GM12878 (cell line): ENCODE measurements around the gene GDNF. TPM values are rescaled to one million over a fixed set of nuclear protein-coding genes. Genes with fewer than 3 reads are reported as not detected.

Source experiments
- ATAC-seq: fragments of 200-7000 bp; cut with Tn5 transposase; 3 replicates; pipeline ENCODE4 v1.9.1; 2020; ENCODE audit warnings: mild to moderate bottlenecking, moderate library complexity
- BruUV-seq: library from RNA; stranded (reverse); fragments of 400-500 nt; replicated peaks from 2 replicates; lab custom pipeline; 2021; lab: Mats Ljungman, UMichigan
- CTCF ChIA-PET: fragments of 300-600 bp; sonication (Branson Sonifier 250); formaldehyde crosslinking; extraction: SDS; loops from one replicate; lab custom pipeline; 2021; ENCODE audit warnings: inconsistent platforms; lab: Yijun Ruan, JAX
- POLR2A ChIA-PET: fragments of 350-600 bp; formaldehyde crosslinking; extraction: SDS; loops from one replicate; lab custom pipeline; 2021; ENCODE audit warnings: inconsistent platforms; lab: Charles Lee
- RAD21 ChIA-PET: fragments of 300-600 bp; sonication (Branson Sonifier 250); formaldehyde crosslinking; loops from one replicate; lab custom pipeline; 2023; ENCODE audit warnings: antibody characterized with exemption; ENCODE audit not compliant: unreplicated experiment; lab: Charles Lee
- SMC1A ChIA-PET: fragments of 300-600 bp; sonication (Branson Sonifier 250); formaldehyde crosslinking; loops from one replicate; lab custom pipeline; 2023; ENCODE audit not compliant: unreplicated experiment, uncharacterized antibody; lab: Charles Lee
- DNase-seq: peaks from one replicate; pipeline ENCODE4 v3.0.0-alpha.2; 2011; ENCODE audit warnings: low read depth, low spot score
- FAIRE-seq: peaks from 3 replicates; lab custom pipeline; 2011; peaks lifted over from hg19 to GRCh38; lab: Jason Lieb, UNC
- H2AFZ ChIP-seq: 2 replicates; pipeline ENCODE4 v1.6.0; 2011; ENCODE audit warnings: low read depth, low read length, control low read depth; ENCODE audit not compliant: control insufficient read depth
- H3K27ac ChIP-seq: 2 replicates; pipeline ENCODE4 v1.5.1; 2011; ENCODE audit warnings: control low read depth; ENCODE audit not compliant: control insufficient read depth, insufficient read depth
- H3K27me3 ChIP-seq, 2 experiments: replicated peaks in 1 of 2; 2 replicates each; pipeline versions ENCODE4 v1.6.0 to v1.6.1; 2011; ENCODE audit warnings: low read length in 1 of 2; ENCODE audit not compliant: control insufficient read depth in 2 of 2, insufficient read depth in 2 of 2
- H3K36me3 ChIP-seq, 2 experiments: 2 replicates each; pipeline ENCODE4 v1.5.1; 2011; ENCODE audit warnings: low read length in 1 of 2; ENCODE audit not compliant: control insufficient read depth in 2 of 2, insufficient read depth in 2 of 2
- H3K4me1 ChIP-seq: 2 replicates; pipeline ENCODE4 v1.6.1; 2011; ENCODE audit warnings: mild to moderate bottlenecking, low read length, moderate library complexity, mixed read lengths; ENCODE audit not compliant: control insufficient read depth, insufficient read depth
- H3K4me2 ChIP-seq: 2 replicates; pipeline ENCODE4 v1.6.0; 2011; ENCODE audit warnings: control low read depth; ENCODE audit not compliant: control insufficient read depth, insufficient read depth
- H3K4me3 ChIP-seq: fragments of 200-600 bp; sonication (generic); 2 replicates; pipeline ENCODE4 v1.5.1; 2016
- H3K79me2 ChIP-seq: 2 replicates; pipeline ENCODE4 v1.6.0; 2011; ENCODE audit warnings: low read length; ENCODE audit not compliant: control insufficient read depth, insufficient read depth
- H3K9ac ChIP-seq: 2 replicates; pipeline ENCODE4 v1.8.0; 2011; ENCODE audit warnings: low read length, control low read depth, mixed read lengths; ENCODE audit not compliant: control insufficient read depth, insufficient read depth
- H3K9me3 ChIP-seq: replicated peaks from 3 replicates; pipeline ENCODE4 v1.5.1; 2011; ENCODE audit warnings: mild to moderate bottlenecking, low read length; ENCODE audit not compliant: control insufficient read depth, insufficient read depth
- H4K20me1 ChIP-seq: 2 replicates; pipeline ENCODE4 v1.6.0; 2011; ENCODE audit not compliant: control insufficient read depth, insufficient read depth
- IRF5 ChIP-seq: fragments of 450-650 bp; IDR thresholded peaks from 2 replicates; pipeline ENCODE4 v1.6.1; 2017; ENCODE audit warnings: borderline replicate concordance
- LARP7 ChIP-seq: fragments of 450-650 bp; IDR thresholded peaks from 2 replicates; pipeline ENCODE4 v1.6.1; 2017; ENCODE audit warnings: mild to moderate bottlenecking
- RFX5 ChIP-seq: IDR thresholded peaks from 2 replicates; pipeline ENCODE4 v1.6.1; 2011; ENCODE audit warnings: low read depth, low read length, improper control_type of control experiment
- ZBTB33 ChIP-seq: fragments of 450-650 bp; IDR thresholded peaks from 2 replicates; pipeline ENCODE4 v1.6.1; 2017; ENCODE audit warnings: mild to moderate bottlenecking
- ZNF207 ChIP-seq: fragments of 450-650 bp; IDR thresholded peaks from 2 replicates; pipeline ENCODE4 v1.6.1; 2014; ENCODE audit warnings: antibody characterized with exemption, mild to moderate bottlenecking, borderline replicate concordance
- ZNF384 ChIP-seq: IDR thresholded peaks from 2 replicates; pipeline ENCODE4 v1.6.1; 2012; ENCODE audit warnings: low read depth, mild to moderate bottlenecking, low read length, improper control_type of control experiment, borderline replicate concordance
- WGBS: methylation state at CpG from one replicate; pipeline ENCODE4 v1.1.6; 2016; ENCODE audit warnings: low lambda C conversion rate; ENCODE audit not compliant: insufficient replicate concordance, insufficient coverage; ENCODE audit errors: missing lambda C conversion rate; 5-methylcytosine and 5-hydroxymethylcytosine counted together
- in situ Hi-C: fragments of 300-500 bp; cut with MboI; formaldehyde crosslinking; loops from 9 replicates; pipeline ENCODE4 v1.14.3; 2018; ENCODE audit warnings: mixed read lengths
- intact Hi-C: fragments of 100-400 bp; cut with micrococcal nuclease; formaldehyde crosslinking; loops from one replicate; pipeline ENCODE4 v1.14.2; 2022; ENCODE audit not compliant: unreplicated experiment
- polyA plus RNA-seq, 11 experiments: library from polyadenylated mRNA; depleted of rRNA in 4 of 11; unstranded in 6 of 11; stranded (reverse) in 5 of 11; fragments of >200 nt; fragmentation: Nextera tagmentation in 4 of 11; fragmentation: Illumina TruSeq in 1 of 11; extraction: Ambion mirVana in 4 of 11; extraction: Trizol in 1 of 11; gene quantifications; 1 replicate in 1 of 11; 2 replicates in 10 of 11; pipeline versions ENCODE4 v1.2.1 to v1.2.3, GENCODE V29; 2011 to 2016; ENCODE audit warnings: inconsistent platforms in 2 of 11, missing spikeins in 2 of 11, low read depth in 1 of 11
- total RNA-seq, 4 experiments: library from RNA; depleted of rRNA in 3 of 4; stranded (reverse); fragments of >200 nt in 3 of 4; fragmentation: Illumina TruSeq in 1 of 4; extraction: Trizol in 1 of 4; gene quantifications; 2 replicates each; pipeline versions ENCODE4 v1.2.1 to v1.2.3, GENCODE V29; 2013 to 2021

GDNF gene
- total and polyA plus RNA-seq, 10 of the 15 experiments (the other 5 are each of a cell fraction or from before 2014, with no cell fraction given): not detected

GRCh38 chr5:37830348-37830747 is 9.5 kb downstream of the GDNF start:
- no TSS peak for BruUV-seq
- H3K9ac ChIP-seq: no peak overlapping the region
- H3K4me1 ChIP-seq: no peaks in the 10 kb centered on the region
- H3K4me3 ChIP-seq: no peak overlapping the region
- DNase-seq (no peak), ATAC-seq (no peak), FAIRE-seq (no peak)
- H4K20me1 ChIP-seq: no peaks in the 10 kb centered on the region
- POLR2A ChIA-PET: no interaction called here
- intact Hi-C loops: no loop called here
- peaks cover 5 to 8% of the 10 kb centered on the region in 2 experiments for H3K27me3 ChIP-seq
- H3K27ac ChIP-seq: no peak overlapping the region
- 44% methylated on average over 5 of the region's 5 CpGs for WGBS
- no peaks in the 10 kb centered on the region for H3K36me3 ChIP-seq
- SMC1A ChIA-PET: interaction anchor here (0.6 to 2.1 kb wide), 2 partner anchors 360 to 362 kb away, joined by 3 to 6 read pairs; no protein-coding TSS in a partner anchor
- in situ Hi-C loops: no loop called here
- H3K4me2 ChIP-seq: no peak overlapping the region
- RAD21 ChIA-PET: interaction anchor here (0.7 kb wide), 1 partner anchor 362 kb away, joined by 3 read pairs; no protein-coding TSS in a partner anchor
- no peaks in the 10 kb centered on the region for H3K9me3 ChIP-seq
- TF ChIP-seq IRF5: no peak
- TF ChIP-seq ZNF384: no peak
- no peak for TF ChIP-seq LARP7
- TF ChIP-seq ZBTB33: no peak
- no peak for TF ChIP-seq RFX5
- no peak for TF ChIP-seq ZNF207
- CTCF ChIA-PET: interaction anchor here (0.6 to 3.7 kb wide), 3 partner anchors 11 to 1075 kb away, joined by 3 to 10 read pairs (median 10); no protein-coding TSS in a partner anchor
- H3K79me2 ChIP-seq: no peaks in the 10 kb centered on the region
- H2AFZ ChIP-seq: no peak overlapping the region
